Measurements from ENCODE around the gene PEPD.

The PEPD gene

GRCh38 chr19:33456076-33456844, 65.3 kb downstream of the PEPD start:
- DNase-seq, result no peak

DNA sequence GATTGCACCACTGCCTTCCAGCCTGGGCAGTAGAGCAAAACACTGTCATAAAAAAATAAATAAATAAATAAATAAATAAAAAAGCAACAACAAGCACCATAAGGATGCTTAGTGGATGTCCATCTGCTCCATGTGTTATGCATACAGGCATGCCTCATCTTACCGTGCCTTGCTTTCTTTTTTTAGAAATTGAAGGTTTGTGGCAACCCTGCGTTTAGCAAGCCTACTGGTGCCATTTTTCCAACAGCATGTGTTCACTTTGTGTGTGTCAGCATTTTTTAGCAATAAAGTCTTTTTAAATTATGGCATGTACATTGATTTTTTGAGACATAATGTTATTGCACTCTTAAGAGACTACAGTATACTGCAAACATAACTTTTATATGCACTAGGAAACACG, 68.3 kb downstream of the PEPD start:
- no peak for DNase-seq

GRCh38 chr19:33450689-33451088, 70.9 kb downstream of the PEPD start:
- DNase-seq, result no peak

- no peak for DNase-seq
Observed at GRCh38 chr19:33449799-33450198, 71.8 kb downstream of the PEPD start.

DNA sequence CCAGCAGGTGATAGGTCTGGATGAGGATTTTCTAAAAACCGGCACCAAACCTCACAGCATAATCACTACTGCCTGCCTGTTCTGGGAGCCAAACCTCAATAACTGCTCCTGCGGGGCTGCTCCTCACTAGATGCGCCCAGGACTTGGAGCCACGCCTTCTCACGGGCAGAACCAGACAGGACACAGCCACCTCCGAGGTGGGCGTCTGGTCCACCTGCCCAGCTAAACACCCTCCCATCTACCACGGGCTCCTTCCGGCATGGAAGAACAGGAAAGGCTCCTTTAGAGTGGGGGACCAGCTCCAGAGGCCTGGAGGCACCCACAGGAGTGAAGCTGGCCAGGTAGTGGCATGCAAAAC, 73.5 kb downstream of the PEPD start:
- no peak for DNase-seq

- DNase-seq, result no peak
Observed at GRCh38 chr19:33447336-33448158, 74.0 kb downstream of the PEPD start.

GRCh38 chr19:33446330-33447293, 75.0 kb downstream of the PEPD start:
- no peak for DNase-seq

DNA sequence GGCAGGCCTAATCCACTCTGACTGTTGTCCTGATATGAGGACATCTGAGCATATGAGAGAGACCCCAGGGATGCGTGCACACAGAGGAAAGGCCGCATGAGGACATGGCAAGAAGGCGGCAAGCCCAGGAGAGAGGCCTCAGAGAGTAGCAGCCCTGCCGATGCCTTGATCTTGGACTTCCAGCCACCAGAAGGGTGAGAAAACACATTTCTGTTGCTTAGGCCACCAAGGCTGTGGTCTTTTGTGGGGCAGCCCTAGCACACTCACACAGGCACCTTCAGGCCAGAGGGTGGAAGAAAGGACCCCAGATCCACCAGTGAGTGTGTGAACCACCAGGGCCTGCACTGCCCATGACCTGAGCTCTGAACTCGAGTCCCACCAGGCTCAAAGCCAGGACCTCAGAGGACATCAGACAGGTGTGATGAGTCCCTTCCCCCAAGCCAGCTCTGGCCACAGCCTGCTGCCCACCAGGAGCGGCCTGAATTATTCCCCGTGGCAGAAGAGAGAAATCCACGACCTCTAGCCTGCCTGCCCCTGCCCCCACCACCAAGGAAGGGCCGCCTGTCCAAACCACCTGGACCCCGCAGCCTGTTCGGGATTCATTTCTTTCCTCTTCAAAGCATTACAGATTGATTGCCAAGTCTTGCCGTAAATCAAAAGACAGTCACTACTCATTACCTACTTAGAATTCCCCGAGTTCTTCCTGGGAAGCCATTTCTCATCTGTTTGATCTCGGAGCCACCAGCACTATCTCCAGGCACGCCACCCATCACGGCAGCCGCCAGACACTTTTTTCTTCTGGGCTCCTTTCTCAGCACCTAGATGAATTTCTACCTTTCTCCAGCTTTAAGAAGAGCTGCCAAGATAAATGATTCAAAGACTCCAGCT, 75.9 kb downstream of the PEPD start:
- no peak for DNase-seq

DNA sequence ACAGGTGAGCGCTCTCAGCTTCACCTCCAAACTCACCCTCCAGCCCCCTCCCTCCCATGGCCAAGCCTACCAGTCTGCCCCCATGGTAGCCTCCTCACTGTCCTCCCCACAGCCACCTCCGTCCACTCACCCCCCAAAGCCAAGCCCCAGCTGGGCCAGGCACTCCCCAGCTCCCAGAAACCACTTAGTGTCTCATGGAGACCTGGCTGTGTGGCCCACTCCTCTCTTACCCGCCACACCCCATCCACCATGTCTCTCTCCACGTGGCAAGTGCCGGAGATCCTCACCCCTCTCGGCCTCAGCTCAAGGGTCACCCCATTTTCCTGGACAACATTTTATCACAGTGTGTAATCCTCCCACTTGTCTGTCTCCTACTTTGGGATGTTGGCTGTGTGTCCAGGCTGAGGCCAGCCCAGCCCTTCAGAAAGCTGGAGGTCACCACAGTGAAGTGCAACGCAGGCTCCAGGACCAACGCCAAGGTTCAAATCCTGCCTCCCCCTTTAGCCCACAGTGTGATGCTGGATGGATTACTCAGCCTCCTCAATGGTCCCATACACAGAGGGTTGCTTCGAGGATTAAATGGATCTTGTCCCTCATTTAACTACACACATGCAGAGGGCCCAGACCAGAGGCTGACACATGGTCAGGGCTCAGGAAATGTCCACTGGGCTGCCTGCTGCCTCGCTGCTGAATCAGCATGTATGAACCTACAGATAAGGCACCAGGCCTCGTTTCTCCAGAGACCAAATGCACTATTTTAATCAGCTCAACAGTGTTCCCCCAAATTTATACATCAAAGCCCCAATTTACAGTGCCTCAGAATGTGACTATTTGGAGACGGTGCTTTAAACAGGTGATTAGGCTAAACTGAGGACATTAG, 76.8 kb downstream of the PEPD start:
- no peak for DNase-seq

DNA sequence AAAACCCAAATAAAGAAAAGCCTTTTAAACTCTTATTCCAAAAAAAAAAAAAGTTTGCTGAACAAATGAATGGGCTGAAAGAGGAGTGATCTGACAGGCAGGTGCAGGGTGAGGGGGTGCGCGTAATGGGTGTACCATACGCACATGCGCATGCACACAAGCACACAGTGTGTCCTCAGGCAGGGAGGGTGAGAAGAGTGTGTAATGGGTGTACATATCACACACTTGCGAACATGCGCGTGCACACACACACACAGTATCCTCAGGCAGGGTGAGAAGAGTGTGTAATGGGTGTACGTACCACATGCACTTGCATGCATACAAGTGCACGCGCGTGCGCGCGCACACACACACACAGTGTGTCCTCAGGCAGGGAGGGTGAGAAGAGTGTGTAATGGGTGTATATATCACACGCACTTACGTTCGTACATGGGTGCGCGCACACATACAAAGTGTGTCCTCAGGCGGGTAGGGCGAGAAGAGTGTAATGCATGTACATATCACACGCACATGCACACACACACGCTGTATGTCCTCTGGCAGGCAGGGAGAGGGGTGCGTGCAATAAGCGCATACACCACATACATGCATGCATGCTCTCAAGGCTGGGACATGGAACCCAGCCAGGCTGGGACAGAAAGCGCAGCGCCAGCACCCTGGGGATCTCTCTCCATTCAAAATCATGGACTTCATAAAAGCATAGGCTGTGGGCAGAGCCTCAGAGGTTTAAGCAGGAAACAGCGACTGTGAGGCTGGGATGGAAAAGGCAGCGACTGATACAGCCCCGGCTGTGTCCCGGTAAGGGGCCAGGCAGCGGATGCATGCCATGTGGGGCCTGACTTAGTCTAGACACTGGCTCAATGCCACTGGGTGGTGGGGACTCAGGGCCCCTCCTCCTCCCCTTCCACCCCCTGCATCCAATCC, 77.7 kb downstream of the PEPD start:
- no peak for DNase-seq

GRCh38 chr19:33442706-33443105, 78.9 kb downstream of the PEPD start:
- DNase-seq, result no peak

- DNase-seq, result no peak
Observed at GRCh38 chr19:33441828-33442227, 79.8 kb downstream of the PEPD start.

DNA sequence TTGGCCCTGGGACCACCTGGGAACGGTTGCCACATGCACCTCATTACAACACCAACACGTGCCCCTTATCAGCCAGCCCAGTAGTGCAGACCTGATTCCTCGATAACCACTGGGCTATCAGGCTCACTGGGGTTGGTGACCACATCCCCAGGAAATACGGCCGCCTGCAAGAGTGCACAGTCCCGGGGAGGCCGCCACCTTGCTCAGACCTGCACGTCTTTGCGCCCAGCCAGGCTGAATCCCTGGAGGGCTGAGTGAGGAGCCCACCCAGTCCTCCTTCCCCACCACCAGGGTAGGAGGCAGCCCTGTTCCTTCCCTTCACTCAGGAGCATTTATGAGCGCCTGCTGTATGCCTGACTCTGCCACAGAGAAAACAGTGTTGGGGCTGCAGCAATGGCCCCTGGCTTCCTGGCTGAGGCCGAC, 80.3 kb downstream of the PEPD start:
- DNase-seq, result no peak

GRCh38 chr19:33440682-33441081, 80.9 kb downstream of the PEPD start:
- DNase-seq, result no peak

- DNase-seq, result no peak
Observed at GRCh38 chr19:33440241-33440640, 81.3 kb downstream of the PEPD start.

- no peak for DNase-seq
Observed at GRCh38 chr19:33438987-33439781, 82.4 kb downstream of the PEPD start.

DNA sequence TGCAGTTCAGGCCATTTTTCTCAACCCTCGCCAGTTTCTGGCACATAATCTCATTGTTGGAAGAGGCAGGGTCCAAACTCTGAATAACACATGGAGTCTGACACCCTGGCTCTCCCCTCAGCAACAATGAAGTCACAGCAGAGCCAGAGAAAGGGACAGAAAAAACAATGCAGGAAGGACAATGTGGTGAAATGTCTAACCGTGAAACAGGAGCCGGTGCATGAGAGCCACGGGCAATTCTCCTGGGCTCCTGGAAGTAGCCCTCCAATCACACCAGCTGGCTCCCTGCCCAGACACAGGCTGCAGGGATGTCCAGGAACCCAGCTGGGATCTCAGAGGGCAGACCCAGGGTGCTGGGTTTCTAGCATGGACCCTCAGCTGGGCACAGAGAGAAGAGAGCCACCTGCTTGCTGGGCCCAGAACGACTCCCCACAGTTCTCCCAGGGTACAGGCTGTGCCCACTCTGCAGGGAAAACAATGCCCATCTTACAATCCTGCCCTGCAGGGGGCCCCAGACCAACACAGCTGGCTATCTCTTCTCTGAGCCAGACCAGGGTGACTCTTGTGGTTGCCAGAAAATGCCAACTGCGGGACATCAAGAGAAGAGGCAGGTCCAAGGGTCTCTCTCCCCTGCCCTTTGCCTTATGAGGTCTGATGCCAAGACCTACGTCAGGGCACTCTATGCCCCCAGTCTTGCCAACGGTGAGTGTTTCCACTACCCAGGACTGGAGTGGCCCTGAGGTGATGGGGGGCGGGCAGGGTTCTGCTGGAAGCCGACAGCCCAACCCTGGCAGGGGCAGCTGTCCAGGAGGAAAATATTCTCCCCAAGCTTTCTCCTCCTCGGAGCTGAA, 83.5 kb downstream of the PEPD start:
- no peak for DNase-seq

GRCh38 chr19:33437393-33437820, 84.2 kb downstream of the PEPD start:
- no peak for DNase-seq

Data from activated CD8-positive, alpha-beta memory T cell treated with anti-CD3 and anti-CD28 coated beads, Interleukin-2, amount 50 U/mL, for 48 hours (primary cell).